Right atrium auricular region (tissue), 2 donors: Measurements from ENCODE around the gene PODXL. TPM values are rescaled to one million over a fixed set of nuclear protein-coding genes. Genes with fewer than 3 reads are reported as not detected.
A peak's percentile ranks its signal among the peaks of the same experiment; 100 is the strongest.

Experiments used
- DNase-seq: peaks from one replicate; pipeline ENCODE4 v3.0.0-alpha.2; 2019; ENCODE audit warnings: low spot score
- H3K27ac ChIP-seq, 2 donors: fragments of 200-600 bp; sonication (generic); 1 replicate in 1 of 2; 2 replicates in 1 of 2; pipeline ENCODE4 v1.5.1; 2016 to 2019
- H3K27me3 ChIP-seq, 2 donors: fragments of 200-600 bp; sonication (generic); one replicate each; pipeline versions ENCODE4 v1.5.1 to v1.6.0; 2017 to 2019
- H3K36me3 ChIP-seq: fragments of 200-600 bp; sonication (generic); one replicate; pipeline ENCODE4 v1.5.1; 2016
- H3K4me1 ChIP-seq, 2 donors: fragments of 200-600 bp; sonication (generic); one replicate each; pipeline versions ENCODE4 v1.5.1 to v1.6.0; 2017 to 2019
- H3K4me3 ChIP-seq, 2 donors: fragments of 200-600 bp; sonication (generic); 1 replicate in 1 of 2; 2 replicates in 1 of 2; pipeline ENCODE4 v1.5.1; 2017 to 2019; ENCODE audit warnings: mild to moderate bottlenecking in 1 of 2, moderate library complexity in 1 of 2
- H3K9me3 ChIP-seq, 2 donors: fragments of 200-600 bp; sonication (generic); one replicate each; pipeline ENCODE4 v1.5.1; 2019
- total RNA-seq, 2 donors: library from RNA; depleted of rRNA; stranded (reverse); fragments of >200 nt; gene quantifications; one replicate each; pipeline ENCODE4 v1.1.0, GENCODE V29; 2016
- TF ChIP-seq, protein P1 (sequence below), 2 donors: fragments of 200-600 bp; sonication (generic); IDR thresholded peaks; one replicate each; pipeline ENCODE4 v1.5.1; 2019; ENCODE audit warnings: antibody characterized with exemption in 2 of 2

Gene PODXL
- total RNA-seq, 2 donors from 2014 or later: 47.6 to 144 TPM

DNA sequence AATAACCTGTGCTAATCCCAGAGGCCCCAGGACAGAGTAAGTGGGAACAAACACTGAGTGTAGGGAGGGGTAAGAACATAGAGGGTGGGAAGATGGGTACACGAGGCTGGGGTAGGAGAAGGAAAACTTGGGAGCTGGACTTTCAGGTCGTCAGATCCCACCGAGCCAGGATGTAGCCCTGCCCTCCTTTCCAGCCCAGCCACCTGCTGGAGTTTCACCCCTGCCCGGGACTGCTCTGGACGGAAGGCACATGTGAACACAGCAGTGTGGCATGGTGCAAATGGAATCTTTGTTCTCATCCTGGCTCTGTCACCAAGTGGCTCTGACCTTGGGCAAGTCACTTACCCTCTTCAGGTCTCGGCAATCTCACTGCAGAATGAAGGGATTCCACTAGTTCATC, 52.8 kb downstream of the PODXL start:
- TF ChIP-seq, protein P1, sequence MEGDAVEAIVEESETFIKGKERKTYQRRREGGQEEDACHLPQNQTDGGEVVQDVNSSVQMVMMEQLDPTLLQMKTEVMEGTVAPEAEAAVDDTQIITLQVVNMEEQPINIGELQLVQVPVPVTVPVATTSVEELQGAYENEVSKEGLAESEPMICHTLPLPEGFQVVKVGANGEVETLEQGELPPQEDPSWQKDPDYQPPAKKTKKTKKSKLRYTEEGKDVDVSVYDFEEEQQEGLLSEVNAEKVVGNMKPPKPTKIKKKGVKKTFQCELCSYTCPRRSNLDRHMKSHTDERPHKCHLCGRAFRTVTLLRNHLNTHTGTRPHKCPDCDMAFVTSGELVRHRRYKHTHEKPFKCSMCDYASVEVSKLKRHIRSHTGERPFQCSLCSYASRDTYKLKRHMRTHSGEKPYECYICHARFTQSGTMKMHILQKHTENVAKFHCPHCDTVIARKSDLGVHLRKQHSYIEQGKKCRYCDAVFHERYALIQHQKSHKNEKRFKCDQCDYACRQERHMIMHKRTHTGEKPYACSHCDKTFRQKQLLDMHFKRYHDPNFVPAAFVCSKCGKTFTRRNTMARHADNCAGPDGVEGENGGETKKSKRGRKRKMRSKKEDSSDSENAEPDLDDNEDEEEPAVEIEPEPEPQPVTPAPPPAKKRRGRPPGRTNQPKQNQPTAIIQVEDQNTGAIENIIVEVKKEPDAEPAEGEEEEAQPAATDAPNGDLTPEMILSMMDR (IDR thresholded peaks at IDR 0.05): no peak
- peak; percentile 53 for DNase-seq
- Histone ChIP-seq H3K4me3 (no peak overlapping the region), H3K27ac (peak overlapping the region; percentile 76 to 77), H3K9me3 (no peaks in the 10 kb centered on the region), H3K36me3 (peaks cover 26% of the 10 kb centered on the region), H3K4me1 (peaks cover 0 to 50% of the 10 kb centered on the region in 2 donors), H3K27me3 (no peaks in the 10 kb centered on the region)

DNA sequence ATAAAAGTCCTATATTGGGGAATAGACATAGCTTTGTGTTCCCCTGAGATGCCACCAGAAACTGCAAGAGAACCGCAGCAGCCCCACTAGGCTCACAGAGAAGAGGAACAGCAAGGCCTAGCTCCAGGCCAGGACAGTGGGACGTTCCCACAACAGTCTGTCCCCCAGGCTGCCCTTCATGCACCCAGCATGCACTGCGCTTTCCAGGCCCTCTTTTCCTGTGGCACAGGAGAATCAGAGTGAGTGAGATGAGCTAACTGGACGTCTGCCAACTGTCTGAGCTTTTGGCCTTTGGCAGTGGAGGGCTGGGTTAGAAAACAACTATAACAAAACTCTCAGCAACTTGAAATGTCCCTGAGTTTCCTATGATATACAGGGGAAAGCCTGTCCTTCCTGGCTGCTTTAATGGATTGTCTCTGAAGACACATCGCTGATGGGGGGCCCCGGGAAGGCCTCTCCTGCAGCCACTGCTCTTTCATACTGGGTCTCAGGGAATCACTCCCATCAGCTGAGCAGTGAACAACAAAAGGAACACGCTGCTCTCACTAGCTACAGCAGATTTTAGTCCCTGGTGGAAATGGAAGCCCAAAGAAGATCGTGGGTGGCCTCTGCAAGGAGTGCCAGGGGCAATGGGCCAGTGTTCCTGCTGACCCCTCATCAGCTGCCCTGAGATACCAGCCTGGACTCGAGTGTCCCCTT, 53.5 kb downstream of the PODXL start:
- no peak overlapping the region for H3K4me3 ChIP-seq
- peaks cover 0 to 52% of the 10 kb centered on the region in 2 donors for H3K4me1 ChIP-seq
- TF ChIP-seq, protein P1 (IDR thresholded peaks at IDR 0.05): no peak
- no peaks in the 10 kb centered on the region for H3K9me3 ChIP-seq
- H3K36me3 ChIP-seq: peaks cover 20% of the 10 kb centered on the region
- DNase-seq: peak; percentile 72
- peak overlapping the region; percentile 76 to 77 for H3K27ac ChIP-seq
- H3K27me3 ChIP-seq: no peaks in the 10 kb centered on the region

DNA sequence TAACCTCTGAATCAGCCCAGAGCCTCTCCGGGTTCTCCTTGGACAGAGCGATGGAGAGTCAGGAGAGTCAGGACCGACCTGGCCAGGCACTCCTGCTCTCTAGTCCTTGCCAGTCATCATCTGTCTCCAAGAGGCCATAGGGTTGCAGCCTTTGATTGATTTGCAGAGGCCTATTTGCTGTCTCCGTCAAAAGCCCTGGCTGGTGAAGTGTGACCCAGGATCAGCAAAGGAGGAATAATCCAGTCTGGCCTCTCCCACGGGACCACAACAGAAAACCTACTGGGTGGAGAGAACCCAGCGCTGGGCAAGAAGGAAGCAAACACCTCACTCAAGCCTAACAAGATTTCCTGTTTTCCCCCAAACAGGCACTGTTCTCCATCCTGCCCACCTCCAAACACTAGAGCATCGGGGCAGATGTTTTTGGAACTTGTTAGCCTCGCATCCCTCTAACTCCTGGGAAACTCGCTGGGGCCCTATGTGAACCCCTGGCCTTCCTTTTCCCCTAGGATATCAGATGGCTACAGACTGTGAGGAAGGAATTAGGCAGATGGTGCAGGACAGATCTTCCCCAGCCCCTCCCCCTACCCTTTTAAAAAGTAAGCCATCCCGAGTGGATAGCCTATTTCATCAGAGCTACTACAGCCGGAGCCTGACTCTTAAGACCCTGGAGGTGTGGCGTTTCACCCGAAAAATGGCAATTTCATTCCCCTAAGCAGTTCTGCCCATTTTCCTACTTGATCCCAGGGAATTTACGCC, 54.3 kb downstream of the PODXL start:
- peak; percentile 57 for DNase-seq
- Histone ChIP-seq H3K27ac (peak overlapping the region; percentile 76 to 77), H3K36me3 (peaks cover 24% of the 10 kb centered on the region), H3K4me1 (peaks cover 0 to 46% of the 10 kb centered on the region in 2 donors), H3K4me3 (no peak overlapping the region), H3K27me3 (no peaks in the 10 kb centered on the region), H3K9me3 (no peaks in the 10 kb centered on the region)
- TF ChIP-seq, protein P1 (IDR thresholded peaks at IDR 0.05): no peak

DNA sequence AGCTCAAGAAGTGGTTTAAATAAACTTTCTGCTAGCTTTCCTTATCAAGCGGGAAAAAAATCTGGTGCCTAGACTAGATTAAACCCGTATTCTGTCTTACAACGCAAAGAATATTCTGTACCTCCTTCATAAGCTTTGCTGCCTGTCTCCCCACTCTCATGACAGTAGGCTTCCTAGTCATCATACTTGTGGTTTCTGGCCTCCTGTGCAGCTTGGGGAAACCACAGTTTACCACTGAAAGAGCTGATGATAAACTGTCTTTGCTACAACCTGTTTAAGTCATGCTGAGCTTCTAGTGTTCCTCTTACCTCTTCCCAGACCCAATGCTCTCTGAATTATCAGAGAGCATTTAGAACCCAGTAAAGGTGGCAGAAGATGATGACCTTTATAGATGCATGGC, 55.0 kb downstream of the PODXL start:
- Histone ChIP-seq H3K4me1 (peaks cover 0 to 46% of the 10 kb centered on the region in 2 donors), H3K4me3 (no peak overlapping the region), H3K27ac (peak overlapping the region; percentile 76 to 77), H3K9me3 (no peaks in the 10 kb centered on the region), H3K36me3 (peaks cover 21% of the 10 kb centered on the region), H3K27me3 (no peaks in the 10 kb centered on the region)
- no peak for DNase-seq
- TF ChIP-seq, protein P1 (IDR thresholded peaks at IDR 0.05): no peak

DNA sequence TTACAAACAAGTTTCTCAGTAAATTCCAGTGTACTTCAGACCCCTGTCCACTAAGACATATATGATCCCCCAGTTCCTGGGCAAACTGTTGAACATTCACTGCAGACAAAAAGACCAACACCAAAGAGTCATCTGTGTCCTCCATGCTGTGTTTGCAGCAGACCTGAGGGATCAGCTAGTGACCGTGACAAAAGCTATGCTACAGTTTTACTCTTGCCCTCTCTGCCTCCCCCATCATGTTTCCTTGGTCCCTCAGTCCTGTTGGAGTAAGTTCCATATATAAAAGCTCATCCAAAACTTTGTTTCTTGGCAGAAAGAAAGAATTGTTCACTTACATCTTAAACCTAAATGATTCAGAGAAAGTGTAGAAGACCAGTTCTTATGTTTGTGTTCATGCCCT, 56.1 kb downstream of the PODXL start:
- Histone ChIP-seq H3K27me3 (no peaks in the 10 kb centered on the region), H3K4me3 (no peak overlapping the region), H3K27ac (no peak overlapping the region), H3K36me3 (peaks cover 10% of the 10 kb centered on the region), H3K4me1 (peaks cover 0 to 43% of the 10 kb centered on the region in 2 donors), H3K9me3 (no peaks in the 10 kb centered on the region)
- DNase-seq: no peak
- TF ChIP-seq, protein P1 (IDR thresholded peaks at IDR 0.05): no peak
